ENCODE measurements around the gene HRCT1.

The HRCT1 gene

DNA sequence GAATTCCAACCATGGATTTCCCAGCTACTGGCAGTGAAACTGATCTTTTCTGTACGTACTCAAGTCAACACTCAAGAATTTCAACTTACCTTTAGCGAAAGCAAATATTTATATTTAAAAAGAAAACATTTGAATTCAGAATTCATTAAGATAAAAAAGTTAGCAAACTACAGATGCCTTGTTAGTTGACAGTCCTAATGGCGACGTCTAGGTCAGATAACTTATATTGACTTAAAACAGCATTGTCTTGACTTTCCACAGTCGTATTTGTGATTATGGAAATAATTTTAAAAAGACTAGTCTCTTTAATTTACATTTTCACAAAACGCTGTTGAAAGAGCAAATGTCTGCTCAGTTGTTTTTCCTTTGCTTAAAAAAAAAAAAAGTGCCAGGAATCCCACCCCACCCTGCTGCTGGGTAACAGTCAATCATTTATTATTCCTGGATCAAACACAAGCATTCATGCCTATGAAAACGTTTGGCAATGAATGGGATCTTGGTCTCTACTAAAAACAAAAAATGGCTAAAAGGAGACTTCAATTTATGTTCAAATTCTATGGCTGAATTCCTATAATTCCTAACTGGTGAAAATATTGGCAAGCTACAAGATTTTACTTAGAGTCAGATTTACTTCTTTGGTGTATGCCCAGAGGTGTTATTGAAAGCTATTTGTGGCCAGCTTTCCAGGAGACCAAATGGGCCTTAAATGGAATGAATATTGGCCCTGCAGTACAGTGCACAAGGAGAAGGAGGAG is 29.9 kb downstream of the HRCT1 start:
- no peak overlapping the region for H3K9ac ChIP-seq (ENCODE audit: low read length)
- H3K27me3 ChIP-seq (ENCODE audit: control insufficient read depth, insufficient read depth, low read length): peaks cover 19% of the 10 kb centered on the region
- no peaks in the 10 kb centered on the region for H3K36me3 ChIP-seq (ENCODE audit: control insufficient read depth, low read depth, low read length)
- no peak overlapping the region for H3K27ac ChIP-seq (ENCODE audit: low read length)
- no peak overlapping the region for H3K4me3 ChIP-seq (ENCODE audit: low read length)
- H3K4me1 ChIP-seq (ENCODE audit: control insufficient read depth, low read depth, low read length): no peaks in the 10 kb centered on the region
- H3K9me3 ChIP-seq (ENCODE audit: control insufficient read depth, low read depth, low read length): no peaks in the 10 kb centered on the region

DNA sequence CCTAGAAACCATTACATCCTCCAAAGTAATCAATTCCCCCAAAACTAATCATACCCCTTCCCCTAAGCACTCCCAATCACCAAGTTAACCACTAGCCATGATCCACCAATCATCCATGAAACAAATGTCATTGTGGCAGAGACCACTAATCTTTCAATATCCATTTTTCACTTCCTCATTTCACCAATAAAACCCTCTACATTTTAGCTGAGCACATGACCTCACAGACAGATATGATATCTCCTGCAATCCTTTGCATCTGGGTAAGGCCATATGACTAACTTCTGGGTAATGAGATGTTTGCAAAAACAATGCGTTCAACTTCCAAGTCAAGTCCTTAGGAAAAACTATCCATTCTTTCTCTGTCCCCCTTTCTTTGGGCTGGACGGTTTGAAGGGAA is 31.2 kb downstream of the HRCT1 start:
- Histone ChIP-seq H3K27ac (ENCODE audit: low read length) (no peak overlapping the region), H3K4me1 (ENCODE audit: control insufficient read depth, low read depth, low read length) (no peaks in the 10 kb centered on the region), H3K9me3 (ENCODE audit: control insufficient read depth, low read depth, low read length) (no peaks in the 10 kb centered on the region), H3K27me3 (ENCODE audit: control insufficient read depth, insufficient read depth, low read length) (peaks cover 32% of the 10 kb centered on the region), H3K36me3 (ENCODE audit: control insufficient read depth, low read depth, low read length) (no peaks in the 10 kb centered on the region), H3K4me3 (ENCODE audit: low read length) (no peak overlapping the region), H3K9ac (ENCODE audit: low read length) (no peak overlapping the region)

DNA sequence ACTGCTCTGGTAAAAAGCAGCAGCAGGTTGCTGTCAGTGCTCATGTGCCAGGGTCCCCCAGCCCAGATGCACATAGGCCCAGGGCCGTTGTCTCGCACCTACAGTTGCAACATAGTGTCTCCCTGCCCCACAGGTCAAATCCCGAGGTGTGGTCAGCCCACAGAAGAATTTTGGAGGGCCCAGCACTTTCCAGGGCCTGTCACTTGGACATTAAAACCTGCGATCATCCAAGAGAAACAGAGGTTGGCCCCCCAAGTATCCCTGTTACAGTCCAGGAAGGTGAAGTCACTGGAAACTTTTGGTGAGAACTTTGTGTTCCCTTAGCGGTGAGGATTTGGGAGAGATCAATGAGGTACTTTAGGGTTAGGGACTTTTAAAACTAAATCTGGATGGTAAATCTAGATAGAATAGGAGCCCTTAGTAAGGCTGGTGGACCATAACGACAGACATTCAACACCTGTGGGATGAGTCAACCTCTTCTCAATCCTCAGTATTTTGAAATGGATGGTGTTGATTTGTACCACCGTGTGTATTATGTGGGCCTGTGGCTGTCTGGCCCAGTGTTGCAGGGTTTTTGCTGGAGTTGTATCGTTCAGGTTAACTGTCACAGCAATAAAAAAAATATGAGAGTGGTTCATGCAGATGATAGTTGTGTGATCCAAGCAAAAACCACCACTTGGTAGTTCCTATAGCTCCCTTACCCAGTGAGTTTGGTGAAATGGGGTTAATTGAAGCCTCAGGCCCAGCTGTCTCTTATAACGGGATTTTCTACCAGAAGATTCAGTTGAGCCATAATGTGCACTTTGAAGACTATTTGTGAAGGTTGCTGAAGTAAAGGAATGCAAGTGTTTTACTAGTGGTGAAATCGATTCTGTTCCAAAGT is 32.7 kb downstream of the HRCT1 start:
- Histone ChIP-seq H3K9ac (ENCODE audit: low read length) (no peak overlapping the region), H3K27ac (ENCODE audit: low read length) (no peak overlapping the region), H3K27me3 (ENCODE audit: control insufficient read depth, insufficient read depth, low read length) (peaks cover 47% of the 10 kb centered on the region), H3K36me3 (ENCODE audit: control insufficient read depth, low read depth, low read length) (no peaks in the 10 kb centered on the region), H3K9me3 (ENCODE audit: control insufficient read depth, low read depth, low read length) (no peaks in the 10 kb centered on the region), H3K4me3 (ENCODE audit: low read length) (no peak overlapping the region), H3K4me1 (ENCODE audit: control insufficient read depth, low read depth, low read length) (no peaks in the 10 kb centered on the region)

GRCh38 chr9:35939679-35940250 is 33.8 kb downstream of the HRCT1 start:
- Histone ChIP-seq H3K9me3 (ENCODE audit: control insufficient read depth, low read depth, low read length) (no peaks in the 10 kb centered on the region), H3K36me3 (ENCODE audit: control insufficient read depth, low read depth, low read length) (no peaks in the 10 kb centered on the region), H3K4me3 (ENCODE audit: low read length) (no peak overlapping the region), H3K27ac (ENCODE audit: low read length) (no peak overlapping the region), H3K4me1 (ENCODE audit: control insufficient read depth, low read depth, low read length) (no peaks in the 10 kb centered on the region), H3K27me3 (ENCODE audit: control insufficient read depth, insufficient read depth, low read length) (peaks cover 57% of the 10 kb centered on the region), H3K9ac (ENCODE audit: low read length) (no peak overlapping the region)

- H3K27me3 ChIP-seq (ENCODE audit: control insufficient read depth, insufficient read depth, low read length): peaks cover 63% of the 10 kb centered on the region
- no peak overlapping the region for H3K9ac ChIP-seq (ENCODE audit: low read length)
- no peaks in the 10 kb centered on the region for H3K36me3 ChIP-seq (ENCODE audit: control insufficient read depth, low read depth, low read length)
- H3K9me3 ChIP-seq (ENCODE audit: control insufficient read depth, low read depth, low read length): no peaks in the 10 kb centered on the region
- H3K4me3 ChIP-seq (ENCODE audit: low read length): no peak overlapping the region
- H3K4me1 ChIP-seq (ENCODE audit: control insufficient read depth, low read depth, low read length): no peaks in the 10 kb centered on the region
- no peak overlapping the region for H3K27ac ChIP-seq (ENCODE audit: low read length)
These were observed 34.7 kb downstream of the HRCT1 start for GRCh38 chr9:35940458-35941407.

DNA sequence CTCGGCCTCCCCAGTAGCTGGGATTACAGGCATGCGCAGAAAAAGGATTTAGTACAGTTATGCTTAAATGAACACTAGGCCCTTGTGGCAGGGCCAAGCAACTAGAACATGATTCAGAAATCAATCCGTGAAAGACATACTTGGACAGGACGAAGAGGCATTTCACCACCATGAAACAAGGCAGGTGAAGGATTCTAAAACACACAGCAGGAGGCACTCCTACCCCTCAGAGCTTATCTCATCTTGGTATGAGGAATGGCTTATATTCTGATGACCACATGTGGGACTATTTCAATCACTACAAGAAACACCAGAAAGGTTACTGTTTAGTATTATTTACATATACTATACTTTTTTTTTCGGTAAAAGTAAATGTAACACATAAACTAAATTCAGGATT is 36.3 kb downstream of the HRCT1 start:
- H3K4me1 ChIP-seq (ENCODE audit: control insufficient read depth, low read depth, low read length): no peaks in the 10 kb centered on the region
- H3K9ac ChIP-seq (ENCODE audit: low read length): no peak overlapping the region
- H3K27ac ChIP-seq (ENCODE audit: low read length): no peak overlapping the region
- peaks cover 63% of the 10 kb centered on the region for H3K27me3 ChIP-seq (ENCODE audit: control insufficient read depth, insufficient read depth, low read length)
- H3K4me3 ChIP-seq (ENCODE audit: low read length): no peak overlapping the region
- H3K9me3 ChIP-seq (ENCODE audit: control insufficient read depth, low read depth, low read length): no peaks in the 10 kb centered on the region
- H3K36me3 ChIP-seq (ENCODE audit: control insufficient read depth, low read depth, low read length): no peaks in the 10 kb centered on the region

DNA sequence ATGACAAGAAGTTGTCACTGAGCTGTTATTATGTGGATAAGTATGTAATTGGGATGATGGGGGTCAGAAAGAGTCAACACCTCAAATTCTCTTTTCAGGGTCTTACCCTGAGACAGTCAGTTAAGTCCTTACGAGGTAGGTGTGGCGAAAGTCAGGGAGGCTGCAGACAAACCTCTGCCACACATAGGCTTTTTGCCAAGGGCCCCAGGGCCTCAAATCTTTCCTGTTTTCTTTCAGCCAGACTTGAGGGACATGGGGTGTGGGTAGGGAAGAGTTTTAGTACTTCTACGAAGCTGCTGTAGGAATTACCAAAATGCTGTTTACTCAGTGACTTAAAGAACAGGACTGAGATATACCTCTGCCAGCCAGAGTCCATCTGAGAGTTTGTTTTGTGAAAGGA is 38.2 kb downstream of the HRCT1 start:
- Histone ChIP-seq H3K4me1 (ENCODE audit: control insufficient read depth, low read depth, low read length) (no peaks in the 10 kb centered on the region), H3K9ac (ENCODE audit: low read length) (no peak overlapping the region), H3K9me3 (ENCODE audit: control insufficient read depth, low read depth, low read length) (no peaks in the 10 kb centered on the region), H3K36me3 (ENCODE audit: control insufficient read depth, low read depth, low read length) (no peaks in the 10 kb centered on the region), H3K27me3 (ENCODE audit: control insufficient read depth, insufficient read depth, low read length) (peaks cover 69% of the 10 kb centered on the region), H3K27ac (ENCODE audit: low read length) (no peak overlapping the region), H3K4me3 (ENCODE audit: low read length) (no peak overlapping the region)

DNA sequence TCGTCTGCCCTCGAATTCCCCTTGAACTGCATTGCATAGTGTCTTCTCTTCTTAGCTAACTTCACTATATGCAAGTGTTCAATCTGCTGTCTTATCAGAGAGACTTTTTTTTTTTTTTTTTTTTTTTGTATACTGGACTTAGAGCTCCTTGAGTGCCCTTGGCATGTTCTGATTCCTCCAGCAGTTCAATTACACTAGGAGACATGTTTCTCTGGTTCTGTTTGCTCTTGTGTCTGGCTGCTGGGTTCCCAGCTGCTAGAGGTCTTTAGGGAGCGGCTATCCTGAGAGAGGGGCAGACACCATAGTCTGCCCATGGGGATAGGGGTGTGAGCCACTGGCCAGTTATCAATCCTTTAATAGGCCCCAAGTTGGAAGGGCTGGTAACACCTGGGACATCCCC is 38.8 kb downstream of the HRCT1 start:
- H3K9ac ChIP-seq (ENCODE audit: low read length): no peak overlapping the region
- no peaks in the 10 kb centered on the region for H3K9me3 ChIP-seq (ENCODE audit: control insufficient read depth, low read depth, low read length)
- H3K4me1 ChIP-seq (ENCODE audit: control insufficient read depth, low read depth, low read length): no peaks in the 10 kb centered on the region
- H3K4me3 ChIP-seq (ENCODE audit: low read length): no peak overlapping the region
- peaks cover 67% of the 10 kb centered on the region for H3K27me3 ChIP-seq (ENCODE audit: control insufficient read depth, insufficient read depth, low read length)
- H3K27ac ChIP-seq (ENCODE audit: low read length): no peak overlapping the region
- H3K36me3 ChIP-seq (ENCODE audit: control insufficient read depth, low read depth, low read length): no peaks in the 10 kb centered on the region

DNA sequence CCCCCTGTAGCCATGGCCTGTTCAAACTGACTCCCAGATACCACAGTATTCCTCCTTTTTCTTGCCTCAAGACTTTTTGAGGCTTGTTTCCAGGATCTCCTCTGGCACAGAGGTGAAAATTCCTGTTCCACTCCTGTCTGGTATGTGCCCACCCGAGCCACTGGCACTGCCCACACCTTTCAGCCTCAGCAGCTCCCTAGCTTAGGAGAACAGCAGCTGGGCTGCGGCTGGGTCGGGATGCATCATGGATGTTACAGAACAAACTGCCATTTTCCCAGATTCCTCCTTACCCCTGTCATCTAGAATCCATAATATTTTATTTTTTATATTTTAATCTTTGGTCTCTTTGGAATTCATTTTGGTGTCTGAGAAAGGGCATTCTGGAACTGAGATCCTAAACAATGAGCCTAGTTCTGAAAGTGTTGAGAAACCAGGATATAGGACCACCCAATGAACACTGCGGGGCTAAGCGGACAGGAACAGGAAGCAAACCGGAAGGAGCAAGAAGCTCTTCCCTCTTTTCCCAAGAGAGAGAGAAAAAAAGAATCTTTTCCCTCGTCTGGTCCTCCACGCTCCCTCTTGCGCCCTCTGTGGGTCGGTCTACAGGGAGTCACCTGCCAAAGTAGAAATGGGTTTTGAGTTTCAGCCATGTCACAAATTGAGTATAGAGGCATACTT is 39.5 kb downstream of the HRCT1 start:
- Histone ChIP-seq H3K4me1 (ENCODE audit: control insufficient read depth, low read depth, low read length) (no peaks in the 10 kb centered on the region), H3K27ac (ENCODE audit: low read length) (no peak overlapping the region), H3K4me3 (ENCODE audit: low read length) (no peak overlapping the region), H3K9ac (ENCODE audit: low read length) (no peak overlapping the region), H3K9me3 (ENCODE audit: control insufficient read depth, low read depth, low read length) (no peaks in the 10 kb centered on the region), H3K36me3 (ENCODE audit: control insufficient read depth, low read depth, low read length) (no peaks in the 10 kb centered on the region), H3K27me3 (ENCODE audit: control insufficient read depth, insufficient read depth, low read length) (peaks cover 61% of the 10 kb centered on the region)

GRCh38 chr9:35948451-35948850 is 42.4 kb downstream of the HRCT1 start:
- Histone ChIP-seq H3K27ac (ENCODE audit: low read length) (no peak overlapping the region), H3K4me1 (ENCODE audit: control insufficient read depth, low read depth, low read length) (no peaks in the 10 kb centered on the region), H3K9me3 (ENCODE audit: control insufficient read depth, low read depth, low read length) (no peaks in the 10 kb centered on the region), H3K4me3 (ENCODE audit: low read length) (no peak overlapping the region), H3K36me3 (ENCODE audit: control insufficient read depth, low read depth, low read length) (no peaks in the 10 kb centered on the region), H3K27me3 (ENCODE audit: control insufficient read depth, insufficient read depth, low read length) (peaks cover 42% of the 10 kb centered on the region), H3K9ac (ENCODE audit: low read length) (no peak overlapping the region)
